ENCODE data around the gene KRTAP10-10. TPM values are rescaled to one million over a fixed set of nuclear protein-coding genes. Genes with fewer than 3 reads are reported as not detected.

The KRTAP10-10 gene
- total and polyA plus RNA-seq, 2 donors (not counting 1 experiment from before 2014, with no cell fraction given) = not detected

DNA sequence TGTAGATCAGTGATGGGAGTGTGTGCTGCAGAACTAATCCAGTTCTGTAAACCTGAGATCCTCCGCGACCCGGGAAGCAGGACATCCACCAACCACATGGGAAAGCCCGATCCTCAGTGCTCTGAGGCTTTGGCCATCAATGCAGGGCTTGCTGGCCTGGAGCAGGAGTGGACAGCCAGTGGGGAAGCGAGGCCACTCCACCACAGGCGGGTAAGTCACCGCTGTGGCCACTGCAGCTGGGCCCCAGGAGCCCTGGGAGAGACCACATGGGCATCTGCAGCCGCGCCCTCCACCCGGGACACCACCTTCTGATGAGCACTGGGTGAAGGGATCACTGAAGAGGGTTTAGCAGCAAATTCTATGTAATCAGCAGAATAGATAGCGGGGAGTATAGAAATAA lies 44.0 kb downstream of the KRTAP10-10 start:
- H3K4me3 ChIP-seq (replicated peaks in 1 of 4; ENCODE audit: control extremely low read depth in 1 of 4, insufficient read depth in 1 of 4, low read depth in 3 of 4, low read length in 4 of 4) = no peak overlapping the region
- no peak overlapping the region for H3K27ac ChIP-seq (ENCODE audit: insufficient read depth, low read length)
- H3K79me2 ChIP-seq (ENCODE audit: control insufficient read depth, insufficient read depth, low read length) = no peaks in the 10 kb centered on the region
- H4K20me1 ChIP-seq (ENCODE audit: control insufficient read depth, extremely low read depth, insufficient read depth, low read length) = no peaks in the 10 kb centered on the region
- H3K4me1 ChIP-seq (ENCODE audit: control insufficient read depth, extremely low read depth, insufficient read depth, low read length) = no peaks in the 10 kb centered on the region
- no peak overlapping the region for H3K4me2 ChIP-seq (ENCODE audit: extremely low read depth, insufficient read depth, low read length)
- no peak for DNase-seq (ENCODE audit: low read depth in 2 of 2)
- TF ChIP-seq, protein P1, sequence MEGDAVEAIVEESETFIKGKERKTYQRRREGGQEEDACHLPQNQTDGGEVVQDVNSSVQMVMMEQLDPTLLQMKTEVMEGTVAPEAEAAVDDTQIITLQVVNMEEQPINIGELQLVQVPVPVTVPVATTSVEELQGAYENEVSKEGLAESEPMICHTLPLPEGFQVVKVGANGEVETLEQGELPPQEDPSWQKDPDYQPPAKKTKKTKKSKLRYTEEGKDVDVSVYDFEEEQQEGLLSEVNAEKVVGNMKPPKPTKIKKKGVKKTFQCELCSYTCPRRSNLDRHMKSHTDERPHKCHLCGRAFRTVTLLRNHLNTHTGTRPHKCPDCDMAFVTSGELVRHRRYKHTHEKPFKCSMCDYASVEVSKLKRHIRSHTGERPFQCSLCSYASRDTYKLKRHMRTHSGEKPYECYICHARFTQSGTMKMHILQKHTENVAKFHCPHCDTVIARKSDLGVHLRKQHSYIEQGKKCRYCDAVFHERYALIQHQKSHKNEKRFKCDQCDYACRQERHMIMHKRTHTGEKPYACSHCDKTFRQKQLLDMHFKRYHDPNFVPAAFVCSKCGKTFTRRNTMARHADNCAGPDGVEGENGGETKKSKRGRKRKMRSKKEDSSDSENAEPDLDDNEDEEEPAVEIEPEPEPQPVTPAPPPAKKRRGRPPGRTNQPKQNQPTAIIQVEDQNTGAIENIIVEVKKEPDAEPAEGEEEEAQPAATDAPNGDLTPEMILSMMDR (conservative IDR thresholded peaks at IDR 0.05 in 1 of 2, IDR thresholded peaks at IDR 0.05 in 1 of 2; ENCODE audit: low read depth in 1 of 2, low read length in 2 of 2) = no peak
- TF ChIP-seq EZH2 (IDR thresholded peaks at IDR 0.05; ENCODE audit: low read length, missing control alignments) = no peak
- H3K9me3 ChIP-seq (ENCODE audit: control insufficient read depth, insufficient read depth, low read depth, low read length) = no peaks in the 10 kb centered on the region
- H2AFZ ChIP-seq (ENCODE audit: low read length) = no peak overlapping the region
- no peaks in the 10 kb centered on the region for H3K27me3 ChIP-seq (ENCODE audit: control insufficient read depth, insufficient read depth, low read length)
- H3K36me3 ChIP-seq (ENCODE audit: control insufficient read depth, insufficient read depth, low read length) = no peaks in the 10 kb centered on the region
- H3K9ac ChIP-seq (ENCODE audit: insufficient read depth, low read length) = no peak overlapping the region

DNA sequence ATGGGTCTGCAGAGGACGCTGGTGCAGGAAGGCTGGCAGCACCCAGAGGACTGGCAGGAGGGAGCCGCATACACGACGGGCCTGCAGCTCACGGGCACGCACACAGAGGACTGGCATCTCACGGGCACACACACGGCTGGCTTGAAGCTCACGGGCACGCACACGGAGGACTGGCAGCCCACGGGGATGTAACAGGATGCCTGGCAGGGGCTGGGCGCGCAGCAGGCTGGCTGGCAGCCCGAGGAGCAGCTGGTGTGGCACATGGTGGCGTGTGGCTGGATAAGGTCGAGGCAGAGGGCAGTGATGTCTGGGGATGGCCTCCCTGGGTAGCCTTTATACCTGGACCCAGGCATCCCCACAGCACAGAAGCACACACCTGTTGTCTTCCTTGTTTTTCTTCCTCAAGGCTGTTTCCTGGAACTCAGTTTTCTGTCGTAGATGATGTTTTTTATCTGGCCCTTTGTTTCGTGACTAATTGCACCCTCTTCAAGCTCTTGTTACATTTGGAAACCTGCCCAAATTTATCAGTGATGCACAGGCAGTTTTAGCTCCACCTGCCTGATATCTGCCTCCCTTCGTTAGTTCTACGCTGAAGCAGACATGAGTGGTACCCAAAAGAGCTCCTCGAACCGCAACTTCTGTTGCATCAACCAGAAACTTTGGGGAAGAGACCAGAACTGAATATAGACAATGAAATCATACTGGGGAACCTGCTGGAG lies 44.9 kb downstream of the KRTAP10-10 start, which contains the start of gene KRTAP12-1:
Gene KRTAP12-1 (minus strand): TSS at position 303 of the 719 bp plus-strand sequence. CDS start 40 bp downstream, at position 263.
- no peak within 1 kb of the TSS for H3K4me2 ChIP-seq (ENCODE audit: extremely low read depth, insufficient read depth, low read length)
- no peaks in the 10 kb centered on the region for H3K79me2 ChIP-seq (ENCODE audit: control insufficient read depth, insufficient read depth, low read length)
- no peak within 1 kb of the TSS for H3K9ac ChIP-seq (ENCODE audit: insufficient read depth, low read length)
- no peaks in the 10 kb centered on the region for H3K36me3 ChIP-seq (ENCODE audit: control insufficient read depth, insufficient read depth, low read length)
- no peaks in the 10 kb centered on the region for H3K4me1 ChIP-seq (ENCODE audit: control insufficient read depth, extremely low read depth, insufficient read depth, low read length)
- H3K27me3 ChIP-seq (ENCODE audit: control insufficient read depth, insufficient read depth, low read length) = no peaks in the 10 kb centered on the region
- no peak for TF ChIP-seq EZH2 (IDR thresholded peaks at IDR 0.05; ENCODE audit: low read length, missing control alignments)
- TF ChIP-seq, protein P1 (conservative IDR thresholded peaks at IDR 0.05 in 1 of 2, IDR thresholded peaks at IDR 0.05 in 1 of 2; ENCODE audit: low read depth in 1 of 2, low read length in 2 of 2) = no peak
- DNase-seq (ENCODE audit: low read depth in 2 of 2) = no peak
- H3K27ac ChIP-seq (ENCODE audit: insufficient read depth, low read length) = no peak within 1 kb of the TSS
- no peak within 1 kb of the TSS for H3K4me3 ChIP-seq (replicated peaks in 1 of 4; ENCODE audit: control extremely low read depth in 1 of 4, insufficient read depth in 1 of 4, low read depth in 3 of 4, low read length in 4 of 4)
- H2AFZ ChIP-seq (ENCODE audit: low read length) = no peak within 1 kb of the TSS
- H4K20me1 ChIP-seq (ENCODE audit: control insufficient read depth, extremely low read depth, insufficient read depth, low read length) = no peaks in the 10 kb centered on the region
- H3K9me3 ChIP-seq (ENCODE audit: control insufficient read depth, insufficient read depth, low read depth, low read length) = no peaks in the 10 kb centered on the region

DNA sequence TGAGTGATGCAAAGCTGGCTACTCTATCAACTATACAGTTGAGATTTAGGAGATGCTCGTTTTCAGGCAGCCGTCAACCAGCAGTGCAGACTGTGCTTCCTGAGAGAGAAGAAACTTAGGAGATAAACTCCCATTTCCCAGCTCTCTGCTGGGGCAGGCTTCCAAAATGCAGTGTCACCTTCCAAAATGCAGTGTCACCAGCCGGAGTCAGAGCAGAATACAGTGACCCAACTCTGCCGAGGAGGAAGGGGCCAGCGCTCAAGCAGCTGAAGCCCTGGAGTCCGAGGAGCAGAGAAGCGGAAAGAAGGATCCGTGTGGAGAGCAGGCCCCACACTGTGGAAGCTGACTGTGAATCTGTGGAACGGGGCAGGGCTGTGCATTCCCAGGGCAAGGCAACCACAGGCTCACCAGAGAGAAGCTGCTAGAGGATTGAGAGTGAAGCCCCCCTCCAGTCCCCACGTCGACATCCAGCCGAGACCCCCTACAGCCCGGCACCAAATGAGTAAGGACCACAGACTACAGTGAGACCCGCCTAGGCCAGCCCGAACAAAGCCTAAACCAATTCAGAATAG lies 45.5 kb downstream of the KRTAP10-10 start:
- no peak overlapping the region for H3K4me2 ChIP-seq (ENCODE audit: extremely low read depth, insufficient read depth, low read length)
- no peak for DNase-seq (ENCODE audit: low read depth in 2 of 2)
- H4K20me1 ChIP-seq (ENCODE audit: control insufficient read depth, extremely low read depth, insufficient read depth, low read length) = no peaks in the 10 kb centered on the region
- H2AFZ ChIP-seq (ENCODE audit: low read length) = no peak overlapping the region
- no peaks in the 10 kb centered on the region for H3K79me2 ChIP-seq (ENCODE audit: control insufficient read depth, insufficient read depth, low read length)
- no peaks in the 10 kb centered on the region for H3K36me3 ChIP-seq (ENCODE audit: control insufficient read depth, insufficient read depth, low read length)
- H3K4me3 ChIP-seq (replicated peaks in 1 of 4; ENCODE audit: control extremely low read depth in 1 of 4, insufficient read depth in 1 of 4, low read depth in 3 of 4, low read length in 4 of 4) = no peak overlapping the region
- no peak for TF ChIP-seq EZH2 (IDR thresholded peaks at IDR 0.05; ENCODE audit: low read length, missing control alignments)
- TF ChIP-seq, protein P1 (conservative IDR thresholded peaks at IDR 0.05 in 1 of 2, IDR thresholded peaks at IDR 0.05 in 1 of 2; ENCODE audit: low read depth in 1 of 2, low read length in 2 of 2) = no peak
- no peaks in the 10 kb centered on the region for H3K9me3 ChIP-seq (ENCODE audit: control insufficient read depth, insufficient read depth, low read depth, low read length)
- peaks cover 2% of the 10 kb centered on the region for H3K27me3 ChIP-seq (ENCODE audit: control insufficient read depth, insufficient read depth, low read length)
- no peak overlapping the region for H3K9ac ChIP-seq (ENCODE audit: insufficient read depth, low read length)
- no peaks in the 10 kb centered on the region for H3K4me1 ChIP-seq (ENCODE audit: control insufficient read depth, extremely low read depth, insufficient read depth, low read length)
- H3K27ac ChIP-seq (ENCODE audit: insufficient read depth, low read length) = no peak overlapping the region

Data from fibroblast of lung (primary cell).